CD4-positive, alpha-beta T cell treated with Interleukin-15 for 4 hours (primary cell): ENCODE results near the gene CENPX.
A peak's percentile ranks its signal among the peaks of the same experiment; 100 is the strongest.

Experiments
- DNase-seq: peaks from one replicate; pipeline ENCODE4 v3.0.0-alpha.2; 2020; ENCODE audit warnings: low spot score

CENPX gene

DNA sequence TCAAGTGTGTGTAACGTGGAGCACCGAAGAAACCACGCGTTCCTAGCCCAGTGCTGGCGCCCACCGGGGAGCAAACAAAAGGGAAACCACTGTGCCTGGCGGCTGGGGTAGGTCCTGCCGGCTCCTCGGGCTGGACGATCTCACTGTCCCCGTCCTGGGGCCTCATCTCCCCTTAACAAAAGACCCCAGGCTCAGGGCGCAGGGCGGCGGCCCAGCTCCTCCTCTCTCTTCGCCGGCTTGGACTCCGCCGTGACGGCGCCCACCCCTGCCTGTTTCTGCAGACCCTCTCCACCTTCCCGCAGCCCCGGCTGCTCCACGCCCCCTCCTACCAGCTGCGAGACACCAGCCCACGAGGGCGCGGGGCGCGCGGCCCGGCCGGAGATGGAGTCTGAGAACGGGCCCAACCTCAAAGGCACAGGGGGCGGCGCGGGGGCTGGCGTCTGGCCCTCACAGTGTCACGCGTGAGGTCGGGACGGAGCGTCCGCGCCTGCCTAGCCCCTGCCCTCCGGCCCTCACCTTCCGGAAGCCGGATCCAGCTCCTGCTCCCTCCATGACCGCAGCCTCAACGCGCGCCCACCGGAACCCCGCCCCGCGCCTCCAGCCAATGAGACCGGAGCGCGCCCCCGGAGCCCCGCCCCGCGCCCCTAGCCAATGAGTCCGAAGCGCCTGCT, at the start of gene CENPX:
TSS of gene CENPX (minus strand) at position 569 of the 671 bp plus-strand sequence. CDS start at position 552, 17 bp downstream.
- no peak for DNase-seq

DNA sequence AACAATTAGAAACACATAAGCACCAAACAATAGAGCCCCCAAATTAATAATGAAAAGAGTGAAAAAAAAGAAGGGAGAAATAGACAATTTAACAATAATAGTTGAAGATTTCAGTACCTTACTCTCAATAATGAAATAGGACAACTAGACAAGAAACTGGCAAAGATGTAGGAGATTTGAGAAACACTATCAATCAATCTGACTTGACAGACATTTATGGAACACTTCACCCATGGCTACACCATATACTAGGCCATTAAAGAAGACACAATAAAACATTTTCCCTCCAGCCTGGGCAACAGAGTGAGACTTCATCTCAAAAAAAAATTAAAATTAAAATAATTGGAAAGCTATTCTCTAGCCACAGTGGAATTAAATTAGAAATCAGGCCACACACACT, 47.9 kb upstream of the CENPX start:
- DNase-seq: no peak

DNA sequence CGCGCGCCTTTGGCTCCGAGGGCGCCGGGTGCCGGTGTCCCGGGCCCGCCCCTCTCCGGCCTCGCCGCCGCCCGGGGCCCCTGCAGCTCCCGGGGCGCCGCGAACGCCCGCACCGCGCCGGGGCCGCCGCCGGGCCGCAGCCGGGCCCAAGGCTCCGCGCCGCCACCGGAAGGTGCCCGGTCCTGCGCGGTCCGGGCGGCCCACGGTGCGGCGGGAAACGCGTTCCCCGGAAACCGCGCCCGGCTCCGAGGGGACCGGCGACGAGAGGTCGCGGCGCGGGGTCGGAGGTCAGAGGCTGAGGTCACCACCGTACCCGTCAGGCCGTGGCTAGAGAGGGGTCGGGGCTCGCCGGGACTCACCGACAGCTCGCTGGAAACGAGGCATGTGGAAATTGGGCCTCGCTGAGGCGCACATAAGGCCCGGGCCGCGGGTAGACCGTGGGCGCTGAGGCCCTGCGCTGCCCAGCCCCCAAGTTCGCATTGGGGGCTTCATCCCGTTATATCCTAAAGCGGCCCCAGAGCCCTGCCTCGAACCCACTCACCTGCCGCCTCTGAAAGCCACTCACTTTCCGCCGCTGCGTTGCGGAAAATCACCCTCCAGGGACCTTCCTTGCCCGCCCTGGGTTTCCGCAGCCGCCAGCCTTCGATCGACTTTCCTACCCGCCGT, 43.1 kb upstream of the CENPX start, which contains the start of gene DUS1L:
TSS of gene DUS1L (minus strand) at position 167 of the 666 bp plus-strand sequence. CDS start 745 bp downstream, outside the sequence.
- peak; percentile 70 for DNase-seq

DNA sequence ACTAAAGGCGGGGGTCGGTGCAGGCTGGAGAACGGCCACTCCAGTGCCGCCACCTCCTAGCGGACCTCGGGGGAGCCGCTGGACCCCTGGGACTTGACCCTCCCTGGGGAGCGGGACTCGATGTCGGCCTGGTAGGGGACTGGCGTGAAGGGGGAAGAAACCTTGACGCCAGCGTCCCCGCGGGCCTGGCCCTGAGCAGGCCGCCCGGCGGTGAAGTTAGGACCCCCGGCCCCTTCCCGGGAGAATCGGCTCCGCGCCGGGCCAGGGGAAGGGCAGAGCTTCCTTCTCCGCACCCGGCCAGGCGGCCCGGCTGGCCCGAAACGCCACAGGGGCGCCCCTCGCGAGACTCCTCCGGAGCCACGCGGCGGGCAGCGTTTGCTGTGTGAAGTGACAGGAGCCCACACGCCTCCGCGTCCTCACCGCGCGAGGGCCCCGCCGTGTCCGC, 42.5 kb upstream of the CENPX start:
- DNase-seq: peak; percentile 11

DNA sequence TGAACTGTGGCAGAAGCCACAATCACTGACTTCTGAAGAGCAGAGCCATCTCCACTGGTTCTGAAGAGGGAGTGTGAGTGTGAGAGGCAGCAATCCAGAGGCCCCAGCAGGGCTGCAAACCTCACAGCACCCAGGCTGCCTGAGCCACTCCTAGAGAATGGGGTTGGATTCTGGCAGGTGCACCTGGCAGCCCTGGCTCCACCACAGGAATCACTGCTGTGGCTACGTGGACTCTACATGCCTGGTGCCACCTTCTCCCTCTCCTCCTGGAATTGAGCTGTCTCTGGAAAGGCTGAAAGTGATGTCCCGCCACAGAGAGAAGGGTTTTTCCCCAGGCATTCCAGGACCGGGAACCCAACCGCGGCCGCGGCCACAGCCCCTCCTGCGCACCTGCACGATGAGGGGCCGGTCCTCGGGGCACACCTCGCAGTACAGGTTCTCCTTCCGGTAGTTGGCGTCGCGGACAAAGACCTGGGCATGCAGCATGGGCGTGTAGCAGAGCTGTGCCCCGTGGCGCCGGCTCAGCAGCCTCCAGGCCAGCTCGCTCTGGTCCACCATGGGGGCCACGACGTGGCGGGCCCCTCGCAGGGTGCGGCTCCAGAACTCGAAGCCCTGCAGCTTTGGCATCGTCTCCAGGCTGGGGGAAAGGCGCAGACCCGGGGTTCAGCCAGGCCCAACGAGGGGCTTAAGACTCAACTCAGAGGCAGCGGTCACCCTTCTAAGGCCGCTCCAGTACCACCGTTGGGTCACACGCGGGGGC, 41.9 kb upstream of the CENPX start:
- no peak for DNase-seq

DNA sequence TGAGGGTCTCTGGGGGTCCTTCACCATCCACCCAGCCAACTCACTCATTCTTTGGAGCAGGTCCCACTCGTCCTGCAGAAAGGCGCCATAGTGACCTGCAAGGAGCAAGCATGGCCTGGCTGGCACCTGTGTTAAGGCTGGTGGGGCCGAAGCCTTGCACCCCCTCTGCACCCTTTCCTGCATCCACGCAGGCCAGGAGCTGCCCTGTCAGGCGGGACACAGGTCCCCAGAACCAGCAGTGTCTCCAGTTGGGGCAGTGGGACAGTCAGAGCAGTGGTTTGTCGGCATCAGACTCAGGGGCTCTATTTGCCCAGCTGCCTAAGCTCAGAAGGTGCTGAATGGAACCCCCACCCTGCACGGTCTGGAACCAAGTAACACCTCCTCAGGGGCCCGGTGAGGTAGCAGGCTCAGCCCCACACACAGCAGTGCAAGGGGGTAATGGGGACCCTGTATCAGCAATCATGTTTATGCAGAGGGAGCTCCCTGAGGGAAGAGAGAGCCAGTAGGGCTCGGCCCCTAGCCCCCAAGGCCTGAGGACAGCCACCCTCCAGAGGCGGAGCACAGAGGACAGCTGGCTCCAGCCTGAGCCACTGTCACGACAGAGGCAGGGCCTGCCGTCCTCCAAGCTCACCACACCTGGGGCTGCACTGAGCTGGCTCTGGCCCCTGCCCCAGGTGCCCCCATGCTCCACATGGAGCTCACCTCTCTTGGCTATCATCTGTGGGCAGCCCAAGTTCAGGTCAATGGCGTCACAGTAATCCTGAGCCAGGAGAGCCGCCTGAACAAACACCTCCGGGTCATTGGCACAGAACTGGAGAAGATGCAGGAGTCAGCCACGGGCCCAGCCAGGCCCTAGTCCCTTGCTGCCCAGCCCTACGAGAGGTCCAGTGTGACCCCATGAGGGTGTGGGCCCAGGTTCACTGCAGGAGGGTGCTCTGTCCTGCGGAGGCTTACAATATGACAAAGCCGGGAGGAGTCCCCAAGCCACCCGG, 41.0 kb upstream of the CENPX start:
- no peak for DNase-seq

DNA sequence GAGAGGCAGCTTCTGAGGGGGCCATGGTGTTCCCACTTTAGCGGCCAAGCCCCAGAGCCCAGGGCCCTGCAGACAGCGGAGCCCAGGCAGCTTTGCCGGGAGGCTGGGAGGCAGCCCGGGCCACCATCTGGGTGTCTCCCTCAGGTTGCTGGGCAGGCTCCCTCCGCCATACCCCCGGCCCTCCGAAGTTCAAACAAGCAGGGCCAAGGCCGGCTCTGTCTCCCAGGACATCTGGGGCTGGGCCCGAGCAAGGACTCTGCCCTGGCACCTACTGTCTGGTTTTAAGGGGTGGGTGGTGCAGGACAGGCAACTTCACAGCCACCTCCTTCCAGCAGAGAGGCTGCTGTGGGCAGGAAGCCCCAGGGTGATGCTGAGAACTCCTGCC, 40.3 kb upstream of the CENPX start:
- no peak for DNase-seq

DNA sequence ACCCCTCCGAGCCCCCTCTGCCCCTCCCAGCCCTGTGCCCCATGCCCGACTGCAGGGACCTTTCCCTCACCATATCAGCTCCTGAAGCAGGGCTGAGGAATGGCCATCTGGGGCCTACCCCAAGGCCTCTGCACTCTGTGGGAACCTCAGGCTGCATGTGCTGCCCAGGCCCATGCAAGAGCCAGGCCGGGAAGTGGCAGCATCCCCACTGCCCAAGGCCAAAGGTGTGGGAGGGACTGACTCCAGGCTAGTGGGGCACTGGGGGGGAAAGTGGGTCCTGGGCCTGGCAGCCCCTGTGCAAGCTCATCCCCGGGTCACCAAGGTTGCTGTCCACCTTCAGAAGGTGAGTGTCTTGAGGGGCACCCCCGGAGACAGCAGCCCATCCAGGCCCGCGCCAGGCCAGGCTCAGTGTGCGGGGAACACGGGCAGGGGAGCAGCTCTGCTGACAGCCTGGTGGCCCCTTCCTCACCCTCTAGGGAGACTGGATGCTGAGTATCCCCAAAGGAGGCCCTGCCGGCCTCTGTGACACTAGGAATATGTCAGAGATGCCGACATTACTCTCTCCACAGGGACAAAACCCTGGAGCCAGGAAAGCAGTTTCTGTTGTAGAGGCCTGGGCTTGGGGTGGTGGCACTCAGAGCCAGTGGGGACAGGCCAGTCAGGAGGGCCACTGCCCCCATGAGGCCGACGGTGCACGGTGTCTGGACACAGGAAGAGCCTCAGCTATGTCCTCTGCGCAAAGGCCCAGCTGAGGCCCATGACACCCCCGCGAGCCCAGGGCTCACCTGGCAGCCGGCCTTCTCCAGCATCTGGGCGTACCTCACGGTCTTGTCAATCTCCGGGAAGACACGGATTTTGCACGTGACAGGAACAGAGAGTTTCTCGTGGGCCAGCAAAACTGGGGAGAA, 39.7 kb upstream of the CENPX start:
- no peak for DNase-seq

DNA sequence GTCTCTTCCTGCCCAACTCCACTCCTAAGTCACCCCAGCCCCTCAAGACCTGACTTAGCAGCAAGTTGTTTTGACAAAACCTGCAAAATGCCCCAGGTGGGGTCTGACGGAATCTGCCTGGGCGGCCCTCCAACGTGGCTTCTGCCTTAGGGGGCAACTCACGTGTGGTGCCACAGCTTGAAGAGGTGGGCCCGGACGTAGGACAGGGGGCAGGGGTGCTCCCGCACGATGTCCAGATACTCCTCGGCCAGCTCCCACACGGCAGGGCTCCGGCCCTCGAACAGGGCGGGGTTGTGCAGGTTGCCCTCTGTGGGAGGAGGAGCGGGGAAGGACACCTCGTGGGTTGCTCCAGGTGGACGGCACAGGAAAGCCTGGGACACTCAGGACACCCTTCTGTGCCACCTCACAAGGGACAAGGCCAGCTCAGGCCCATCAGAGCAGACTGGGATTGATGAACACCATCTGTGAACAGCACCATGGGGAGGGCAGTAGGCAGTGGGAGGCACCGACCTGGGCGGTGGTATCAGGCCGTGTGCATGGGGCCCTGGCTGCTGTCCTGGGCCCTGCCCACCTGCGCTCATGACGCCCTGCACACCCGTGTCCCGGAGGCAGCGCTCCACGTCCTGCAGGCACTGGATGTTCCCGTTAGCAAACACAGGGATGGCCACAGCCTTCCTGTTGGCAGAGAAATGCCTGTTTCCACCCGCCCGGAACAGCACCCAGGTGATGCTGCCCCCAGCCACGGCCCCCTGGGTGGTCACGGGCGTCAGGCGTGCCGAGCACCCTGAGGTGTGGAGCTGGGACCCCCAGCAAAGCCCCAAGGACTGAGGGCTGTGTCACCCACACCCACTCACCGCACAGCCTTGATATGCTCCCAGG, 38.6 kb upstream of the CENPX start:
- DNase-seq: no peak

DNA sequence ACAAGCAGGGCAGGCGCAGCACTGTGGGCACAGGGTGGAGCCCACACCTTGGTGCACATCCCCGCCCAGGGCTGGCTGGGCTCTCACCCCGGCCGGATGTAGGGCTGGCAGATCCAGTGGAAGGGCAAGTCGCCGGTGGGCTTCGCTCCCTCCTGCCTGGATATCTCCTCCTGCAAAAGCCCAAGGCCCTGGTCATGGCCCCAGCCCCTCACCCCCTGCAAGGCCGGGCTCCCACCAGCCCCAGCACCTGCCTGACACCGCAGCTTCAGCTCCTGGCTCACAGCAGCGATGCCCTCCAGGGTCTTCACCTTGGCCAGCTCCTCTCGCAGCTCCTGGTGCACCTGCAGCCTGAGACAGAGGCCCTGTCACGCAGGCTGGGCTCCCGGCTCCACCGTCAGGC, 37.9 kb upstream of the CENPX start:
- DNase-seq: no peak

DNA sequence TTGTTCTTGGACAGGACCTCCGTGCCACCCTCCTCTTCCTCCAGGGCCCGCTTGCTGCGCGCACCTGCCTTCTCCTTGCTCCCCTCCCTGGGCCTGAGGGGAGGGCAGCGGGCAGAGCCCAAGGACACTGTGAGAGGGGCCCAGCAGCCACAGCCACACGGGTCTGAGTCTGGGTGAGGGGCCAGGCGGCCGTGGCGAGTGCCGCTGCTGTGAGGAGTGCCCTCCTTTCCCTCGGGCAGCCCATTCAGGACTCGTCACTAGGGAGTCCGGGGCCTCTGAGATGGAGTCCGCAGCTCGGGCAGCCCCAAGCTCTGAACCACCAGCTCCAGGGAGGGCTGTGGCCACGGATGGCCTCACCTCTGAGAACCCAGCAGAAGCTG, 37.3 kb upstream of the CENPX start:
- DNase-seq: no peak

DNA sequence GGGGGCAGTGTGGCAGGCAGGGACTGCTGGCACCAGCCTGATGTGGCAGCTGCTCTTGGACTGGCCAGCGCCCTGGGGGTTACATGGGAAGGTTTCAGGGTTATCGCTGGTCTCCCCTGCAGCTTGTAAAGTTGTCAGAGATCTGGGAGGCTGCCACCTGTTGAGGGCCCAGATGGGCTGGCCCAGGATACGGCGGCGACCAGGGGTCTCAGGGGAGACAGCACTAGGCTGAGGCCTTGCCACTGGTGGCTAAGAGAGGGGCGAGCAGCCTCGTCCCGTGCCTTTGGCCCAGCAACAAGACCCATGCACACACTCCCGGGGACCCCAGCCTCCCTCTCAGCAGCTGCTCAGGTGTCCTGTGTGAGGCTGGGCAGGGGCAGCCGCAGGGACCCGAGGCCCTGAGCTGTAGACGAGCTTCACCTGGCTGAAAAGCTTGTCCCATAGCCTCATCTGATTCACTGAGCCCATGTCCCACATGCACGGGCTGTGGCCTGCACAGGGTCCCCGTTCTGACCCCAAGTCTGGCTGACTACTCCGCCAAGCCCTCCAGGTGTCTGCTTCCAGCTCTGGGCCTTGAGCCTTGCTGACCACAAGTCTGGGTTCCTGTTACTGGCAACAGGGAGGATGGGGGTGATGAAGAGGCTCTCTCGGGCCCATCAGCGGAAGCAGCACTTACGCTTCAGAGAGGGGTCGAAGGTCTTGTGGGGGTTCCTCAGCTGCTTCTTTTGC, 36.8 kb upstream of the CENPX start:
- no peak for DNase-seq

DNA sequence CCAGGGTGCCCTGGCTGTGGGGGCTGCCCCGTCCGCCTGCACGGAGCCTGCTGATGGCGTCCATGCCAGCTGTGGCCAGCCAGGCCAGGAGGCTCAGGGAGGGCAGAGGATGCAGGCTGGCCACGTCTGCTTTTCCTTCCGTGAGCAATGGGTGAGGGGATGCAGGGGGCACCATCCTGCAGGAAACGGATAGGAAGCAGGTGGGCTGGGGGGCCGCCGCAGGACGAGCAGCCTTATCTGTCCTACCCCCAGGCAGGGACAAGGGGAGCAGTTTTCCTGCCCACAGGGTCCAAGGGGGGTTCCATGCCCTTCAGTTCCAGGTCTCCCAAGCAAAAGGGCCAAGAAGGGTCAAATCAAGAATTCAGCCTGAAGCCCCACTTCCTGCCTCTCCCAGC, 36.2 kb upstream of the CENPX start:
- DNase-seq: no peak

DNA sequence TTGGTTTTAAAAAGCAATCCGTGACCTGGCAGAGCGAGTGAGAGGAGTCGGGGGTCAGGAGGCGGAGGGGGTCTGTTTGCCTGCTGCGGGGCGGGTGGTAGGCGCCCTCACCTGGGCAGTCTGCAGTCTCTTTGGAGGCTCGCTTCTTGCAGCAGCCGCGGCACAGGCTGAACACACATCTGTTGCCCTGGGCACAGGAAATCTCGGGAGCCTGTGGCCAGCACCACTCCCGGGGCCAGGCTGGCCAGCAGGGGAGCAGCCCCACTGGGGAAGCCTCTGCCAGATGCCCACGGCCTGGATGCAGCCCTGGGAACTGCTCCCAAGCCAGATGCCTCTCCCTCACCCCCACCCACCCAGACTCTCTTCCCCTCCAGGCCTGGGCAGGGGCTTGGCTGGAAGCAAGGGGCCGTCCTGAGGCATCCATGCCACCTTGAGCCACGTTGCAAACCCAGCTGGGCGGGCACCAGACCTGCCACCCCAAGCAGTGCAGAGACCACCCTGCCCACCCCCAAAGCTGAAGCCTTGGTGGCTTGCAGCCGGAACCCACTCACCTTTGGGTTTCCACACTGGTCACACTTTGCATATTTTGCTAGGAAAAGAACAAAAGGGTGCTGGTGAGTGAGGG, 35.7 kb upstream of the CENPX start:
- no peak for DNase-seq

DNA sequence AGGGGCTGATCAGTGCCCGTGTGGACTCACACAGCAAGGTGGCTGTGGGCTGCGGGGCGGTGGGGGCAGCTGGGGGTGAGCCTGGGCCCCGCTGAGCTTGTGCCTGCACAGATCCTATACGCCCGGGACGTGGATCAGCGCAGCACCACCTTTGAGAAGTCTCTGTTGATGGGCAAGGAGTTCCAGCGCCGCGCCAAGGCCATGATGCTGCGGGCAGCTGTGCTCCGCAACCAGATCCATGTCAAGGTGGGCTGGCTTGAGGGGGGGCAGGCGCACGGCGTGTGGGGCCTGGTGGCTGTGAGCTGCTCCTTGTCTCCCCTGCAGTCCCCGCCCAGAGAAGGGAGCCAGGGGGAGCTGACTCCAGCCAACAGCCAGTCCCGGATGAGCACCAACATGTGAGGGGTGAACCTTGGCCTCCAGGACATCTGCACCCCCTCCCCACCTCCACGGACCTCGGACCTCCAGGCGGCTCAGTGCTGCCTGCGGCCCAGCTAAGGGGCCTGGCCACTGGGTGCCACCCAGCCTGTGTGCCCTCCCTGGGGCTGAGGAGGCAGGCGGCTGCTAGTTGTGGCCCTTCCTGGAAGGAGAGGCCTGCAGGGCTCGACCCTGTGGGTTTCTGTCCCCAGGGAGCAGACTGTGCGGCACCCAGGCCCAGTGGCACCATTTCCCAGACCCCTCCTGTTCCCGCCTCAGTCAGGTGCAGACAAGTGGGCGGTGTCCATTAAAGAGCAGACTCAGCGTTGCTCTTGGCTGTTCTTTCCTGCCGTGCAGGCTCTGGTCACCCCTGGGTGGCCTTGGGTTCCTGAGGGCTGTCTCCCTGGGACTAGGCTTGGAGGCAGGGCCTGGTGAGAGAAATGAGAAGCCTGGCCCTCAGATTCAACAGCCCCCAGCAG, 34.3 kb upstream of the CENPX start:
- DNase-seq: no peak

DNA sequence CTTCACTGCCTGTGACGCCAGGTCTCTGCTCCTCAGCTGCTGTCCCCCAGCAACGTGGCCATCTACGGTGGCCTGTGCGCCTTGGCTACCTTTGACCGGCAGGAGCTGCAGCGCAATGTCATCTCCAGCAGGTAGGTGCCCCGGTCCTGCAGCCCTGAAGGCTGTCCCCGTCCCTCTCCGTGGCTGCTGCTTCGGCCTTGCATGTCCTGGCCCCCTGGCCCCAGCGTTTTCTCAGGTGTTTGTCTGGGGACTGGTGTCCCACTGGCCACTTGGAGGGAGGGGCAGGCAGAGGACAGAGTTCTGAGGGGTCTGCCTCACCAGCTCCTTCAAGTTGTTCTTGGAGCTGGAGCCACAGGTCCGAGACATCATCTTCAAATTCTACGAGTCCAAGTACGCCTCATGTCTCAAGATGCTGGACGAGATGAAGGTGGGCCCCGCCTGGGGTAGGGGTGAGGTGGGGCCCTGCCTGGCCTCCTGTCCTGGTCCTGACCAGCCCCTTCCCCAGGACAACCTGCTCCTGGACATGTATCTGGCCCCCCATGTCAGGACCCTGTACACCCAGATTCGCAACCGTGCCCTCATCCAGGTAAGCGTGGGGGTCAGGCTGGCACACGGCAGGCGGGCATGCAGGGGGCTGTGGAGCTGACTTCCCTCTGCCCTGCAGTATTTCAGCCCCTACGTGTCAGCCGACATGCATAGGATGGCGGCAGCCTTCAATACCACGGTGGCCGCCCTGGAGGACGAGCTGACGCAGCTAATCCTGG, 33.5 kb upstream of the CENPX start:
- no peak for DNase-seq
